ENCODE measurements around the gene PAN3.
"Not testable (repeated sequence)": the region's sequence is repeated elsewhere in the genome, so short reads cannot be mapped to it uniquely, and the experiment has no call there.

Gene PAN3

GRCh38 chr13:28136916-28137315 is 1.4 kb upstream of the PAN3 start:
- no peak for DNase-seq

GRCh38 chr13:28137596-28137995 is 749 bp upstream of the PAN3 start:
- DNase-seq: no peak

GRCh38 chr13:28138756-28139470 is 568 bp downstream of the PAN3 start:
- peak; percentile 72 for DNase-seq

- no peak for DNase-seq
Observed at GRCh38 chr13:28140433-28141125, 2.2 kb downstream of the PAN3 start.

- DNase-seq: not testable (repeated sequence)
Observed at GRCh38 chr13:28141542-28141941, 3.2 kb downstream of the PAN3 start.

- no peak for DNase-seq
Observed at GRCh38 chr13:28145049-28145448, 6.7 kb downstream of the PAN3 start.

GRCh38 chr13:28147495-28147894 is 9.2 kb downstream of the PAN3 start:
- DNase-seq: no peak

GRCh38 chr13:28159057-28159456 is 20.7 kb downstream of the PAN3 start:
- DNase-seq: no peak

- DNase-seq: no peak
Observed at GRCh38 chr13:28161370-28161769, 23.0 kb downstream of the PAN3 start.

GRCh38 chr13:28163587-28163986 is 25.2 kb downstream of the PAN3 start:
- no peak for DNase-seq

- no peak for DNase-seq
Observed at GRCh38 chr13:28166257-28166656, 27.9 kb downstream of the PAN3 start.

GRCh38 chr13:28171266-28171665 is 32.9 kb downstream of the PAN3 start:
- no peak for DNase-seq

DNA sequence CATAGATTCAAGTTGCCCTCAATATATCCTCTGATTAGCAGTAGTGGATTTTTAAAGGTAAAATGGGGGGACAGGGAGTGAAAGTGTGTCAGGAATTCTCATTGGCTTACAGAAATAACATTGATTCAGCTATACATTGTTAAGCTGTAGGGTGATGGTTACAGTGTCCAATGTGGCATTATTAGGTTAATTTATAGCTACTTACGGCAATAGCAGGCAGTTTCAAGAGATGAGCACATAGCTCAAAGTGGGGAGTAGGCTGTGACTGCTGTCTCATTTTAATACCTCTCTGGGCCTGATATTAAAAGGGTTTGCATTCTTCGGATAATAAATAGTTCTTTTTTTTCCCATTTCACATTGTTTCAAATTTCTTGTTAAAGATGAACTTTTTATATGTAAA is 34.6 kb downstream of the PAN3 start:
- no peak for DNase-seq

DNA sequence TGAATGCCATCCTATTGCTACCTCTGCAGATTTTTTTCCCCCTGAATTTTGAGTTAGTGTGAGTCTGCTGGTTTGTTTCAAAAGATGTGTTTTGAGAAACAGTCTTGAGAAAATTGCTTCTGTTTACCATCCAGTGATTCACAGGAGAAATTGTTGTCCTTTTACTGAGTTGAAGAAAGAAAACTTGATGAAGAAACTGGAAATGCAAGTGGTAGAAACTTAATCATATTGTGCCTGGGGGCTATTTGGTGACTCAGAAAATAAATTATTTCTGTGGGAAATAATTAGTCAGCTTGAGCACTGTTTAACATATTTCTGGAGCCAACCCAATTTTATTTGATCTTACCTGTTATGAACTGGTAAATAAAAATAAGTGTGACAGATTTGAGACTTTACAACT is 35.4 kb downstream of the PAN3 start:
- DNase-seq: no peak

DNA sequence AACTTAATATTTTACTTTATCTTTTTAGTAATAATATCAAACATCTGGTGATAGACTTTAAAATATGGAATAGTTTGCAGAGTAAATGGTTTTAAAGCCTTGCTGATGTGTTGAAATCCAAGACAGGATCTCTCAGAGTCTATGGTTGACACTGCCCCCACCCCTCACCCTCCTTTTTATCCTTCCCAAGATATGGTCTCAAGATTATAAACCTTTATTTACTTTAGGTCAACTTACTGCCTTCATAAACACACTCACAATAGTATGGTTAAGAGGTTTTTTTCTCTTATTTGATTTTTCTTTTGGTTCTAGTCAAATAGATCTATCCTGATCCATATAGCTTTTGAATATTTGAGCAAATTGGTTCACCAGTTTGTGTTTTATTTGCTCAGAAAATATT is 39.0 kb downstream of the PAN3 start:
- DNase-seq: no peak

GRCh38 chr13:28177877-28178276 is 39.5 kb downstream of the PAN3 start:
- DNase-seq: no peak

DNA sequence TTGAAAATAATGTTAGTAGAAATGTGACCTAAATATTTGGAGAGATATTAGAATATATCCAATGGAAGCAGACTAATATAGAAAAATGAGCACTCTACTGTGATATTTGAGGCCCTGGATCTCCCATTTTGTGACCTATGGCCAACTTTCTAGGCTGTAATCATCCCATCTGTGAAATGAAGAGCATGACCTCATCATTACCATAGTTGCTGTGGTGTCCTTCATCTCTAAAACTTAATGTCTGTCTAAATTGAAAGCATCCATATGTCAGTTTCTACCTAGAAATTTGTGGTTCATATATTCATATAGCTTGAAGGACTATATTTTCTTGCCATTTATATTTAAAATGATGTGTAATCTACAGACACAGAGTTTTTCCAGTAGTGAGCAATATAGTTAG is 41.6 kb downstream of the PAN3 start:
- DNase-seq: no peak

- no peak for DNase-seq
Observed at GRCh38 chr13:28181413-28181812, 43.1 kb downstream of the PAN3 start.

GRCh38 chr13:28185256-28185655 is 46.9 kb downstream of the PAN3 start:
- DNase-seq: no peak

DNA sequence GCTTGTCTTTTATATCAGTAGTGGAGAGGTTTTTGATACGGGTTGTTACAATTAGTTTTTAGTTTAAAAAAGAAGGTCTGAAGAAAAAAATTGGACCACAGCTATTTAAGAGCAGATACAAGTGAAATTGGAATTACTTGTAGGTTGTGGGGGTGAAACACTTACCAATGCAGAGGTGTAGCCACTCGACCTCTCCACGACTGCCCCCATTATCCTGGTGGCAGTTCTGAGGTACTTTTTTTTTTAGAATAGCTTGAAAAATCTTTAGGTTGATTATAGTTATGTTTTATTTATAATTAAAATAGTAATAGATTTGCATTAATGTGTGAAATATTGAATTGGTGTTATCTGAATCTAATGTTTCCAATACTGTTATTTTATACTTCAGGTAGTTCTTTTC is 60.7 kb downstream of the PAN3 start:
- DNase-seq: no peak

DNA sequence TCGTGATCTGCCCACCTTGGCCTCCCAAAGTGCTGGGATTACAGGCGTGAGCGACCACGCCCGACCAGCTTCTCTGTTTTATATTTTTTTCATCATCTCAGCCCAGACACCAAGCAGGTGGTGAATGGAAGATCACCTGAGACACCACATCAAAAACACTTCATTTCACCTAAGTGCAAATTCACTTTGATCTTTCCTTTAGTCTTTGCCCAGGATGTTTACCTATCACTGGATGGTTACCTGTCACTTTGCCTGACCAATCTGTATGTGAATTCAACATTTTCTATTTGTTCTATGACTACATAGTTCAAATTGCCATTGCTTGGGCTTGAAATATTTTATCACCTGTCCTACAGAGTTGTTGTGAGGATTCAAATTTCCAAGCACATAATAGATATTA is 65.7 kb downstream of the PAN3 start:
- DNase-seq: no peak

- no peak for DNase-seq
Observed at GRCh38 chr13:28204690-28205443, 66.5 kb downstream of the PAN3 start.

GRCh38 chr13:28218679-28219078 is 80.3 kb downstream of the PAN3 start:
- DNase-seq: no peak

All from activated gamma-delta T cell (primary cell).